Measurements from ENCODE around the gene ALDH3B2.
"Not testable (repeated sequence)": the region's sequence is repeated elsewhere in the genome, so short reads cannot be mapped to it uniquely, and the experiment has no call there.

The ALDH3B2 gene

GRCh38 chr11:67685641-67686332 lies 11.4 kb upstream of the ALDH3B2 start:
- DNase-seq (ENCODE audit: low read depth in 2 of 2): not testable (repeated sequence)

GRCh38 chr11:67682126-67683034 lies 8.0 kb upstream of the ALDH3B2 start:
- DNase-seq (ENCODE audit: low read depth in 2 of 2): not testable (repeated sequence)

GRCh38 chr11:67680696-67681470 lies 6.5 kb upstream of the ALDH3B2 start:
- DNase-seq (ENCODE audit: low read depth in 2 of 2): no peak

- no peak for DNase-seq (ENCODE audit: low read depth in 2 of 2)
These were observed 780 bp upstream of the ALDH3B2 start for GRCh38 chr11:67675058-67675747.

- DNase-seq (ENCODE audit: low read depth in 2 of 2): no peak
These were observed 521 bp downstream of the ALDH3B2 start for GRCh38 chr11:67673902-67674301.

GRCh38 chr11:67673358-67673757 lies 1.1 kb downstream of the ALDH3B2 start:
- no peak for DNase-seq (ENCODE audit: low read depth in 2 of 2)

- no peak for DNase-seq (ENCODE audit: low read depth in 2 of 2)
These were observed 3.3 kb downstream of the ALDH3B2 start for GRCh38 chr11:67671211-67671520.

GRCh38 chr11:67670316-67671210 lies 3.9 kb downstream of the ALDH3B2 start:
- DNase-seq (ENCODE audit: low read depth in 2 of 2): no peak

GRCh38 chr11:67668192-67668551 lies 6.3 kb downstream of the ALDH3B2 start:
- DNase-seq (ENCODE audit: low read depth in 2 of 2): no peak

GRCh38 chr11:67667490-67668191 lies 6.8 kb downstream of the ALDH3B2 start:
- no peak for DNase-seq (ENCODE audit: low read depth in 2 of 2)

GRCh38 chr11:67666676-67667489 lies 7.5 kb downstream of the ALDH3B2 start:
- no peak for DNase-seq (ENCODE audit: low read depth in 2 of 2)

- DNase-seq (ENCODE audit: low read depth in 2 of 2): no peak
These were observed 8.1 kb downstream of the ALDH3B2 start for GRCh38 chr11:67666303-67666645.

GRCh38 chr11:67665541-67666302 lies 8.7 kb downstream of the ALDH3B2 start:
- no peak for DNase-seq (ENCODE audit: low read depth in 2 of 2)

- DNase-seq (ENCODE audit: low read depth in 2 of 2): no peak
These were observed 9.5 kb downstream of the ALDH3B2 start for GRCh38 chr11:67664696-67665540.

GRCh38 chr11:67664213-67664585 lies 10.2 kb downstream of the ALDH3B2 start:
- DNase-seq (ENCODE audit: low read depth in 2 of 2): no peak

- no peak for DNase-seq (ENCODE audit: low read depth in 2 of 2)
These were observed 10.8 kb downstream of the ALDH3B2 start for GRCh38 chr11:67663532-67664212.

GRCh38 chr11:67662835-67663531 lies 11.4 kb downstream of the ALDH3B2 start:
- no peak for DNase-seq (ENCODE audit: low read depth in 2 of 2)
